ENCODE data around the gene MLX. TPM values are rescaled to one million over a fixed set of nuclear protein-coding genes. Genes with fewer than 3 reads are reported as not detected.
"Not testable (repeated sequence)": the region's sequence is repeated elsewhere in the genome, so short reads cannot be mapped to it uniquely, and the experiment has no call there.

MLX gene
- total RNA-seq, 4 donors from 2014 or later: 24.4 to 33.9 (median 26.0) TPM

DNA sequence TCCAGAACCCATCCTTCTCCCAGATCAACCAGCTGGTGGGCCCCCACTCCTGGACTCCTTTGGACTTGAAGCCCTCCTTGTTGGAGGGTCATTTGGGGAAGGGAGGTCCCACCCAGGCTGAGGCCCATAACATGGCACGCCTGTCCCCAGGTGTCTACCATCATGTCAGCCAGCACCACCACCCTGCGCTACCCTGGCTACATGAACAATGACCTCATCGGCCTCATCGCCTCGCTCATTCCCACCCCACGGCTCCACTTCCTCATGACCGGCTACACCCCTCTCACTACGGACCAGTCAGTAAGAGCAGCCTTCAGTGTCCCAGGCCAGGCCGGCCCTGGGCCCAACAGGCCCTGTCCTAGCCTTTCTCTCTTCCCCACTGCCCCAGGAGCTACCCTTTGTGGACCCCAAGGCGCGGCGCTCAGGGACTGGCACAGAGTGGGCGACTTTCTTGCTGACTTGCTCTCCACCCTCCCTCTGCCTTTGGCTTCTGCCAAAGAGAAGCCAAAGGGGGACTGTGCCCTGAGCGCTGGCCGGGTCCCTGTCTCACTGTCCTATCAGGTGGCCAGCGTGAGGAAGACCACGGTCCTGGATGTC, 46.9 kb downstream of the MLX start:
- peaks cover 0 to 51% of the 10 kb centered on the region in 2 donors for H3K36me3 ChIP-seq
- no peak for ATAC-seq
- no peak overlapping the region for H3K4me3 ChIP-seq
- peaks cover 0 to 24% (median 9%) of the 10 kb centered on the region in 3 donors for H3K4me1 ChIP-seq
- TF ChIP-seq EP300 (IDR thresholded peaks at IDR 0.05) (no peak), POLR2AphosphoS5 (IDR thresholded peaks at IDR 0.05) (no peak), POLR2A (IDR thresholded peaks at IDR 0.05) (no peak)
- TF ChIP-seq, protein P1, sequence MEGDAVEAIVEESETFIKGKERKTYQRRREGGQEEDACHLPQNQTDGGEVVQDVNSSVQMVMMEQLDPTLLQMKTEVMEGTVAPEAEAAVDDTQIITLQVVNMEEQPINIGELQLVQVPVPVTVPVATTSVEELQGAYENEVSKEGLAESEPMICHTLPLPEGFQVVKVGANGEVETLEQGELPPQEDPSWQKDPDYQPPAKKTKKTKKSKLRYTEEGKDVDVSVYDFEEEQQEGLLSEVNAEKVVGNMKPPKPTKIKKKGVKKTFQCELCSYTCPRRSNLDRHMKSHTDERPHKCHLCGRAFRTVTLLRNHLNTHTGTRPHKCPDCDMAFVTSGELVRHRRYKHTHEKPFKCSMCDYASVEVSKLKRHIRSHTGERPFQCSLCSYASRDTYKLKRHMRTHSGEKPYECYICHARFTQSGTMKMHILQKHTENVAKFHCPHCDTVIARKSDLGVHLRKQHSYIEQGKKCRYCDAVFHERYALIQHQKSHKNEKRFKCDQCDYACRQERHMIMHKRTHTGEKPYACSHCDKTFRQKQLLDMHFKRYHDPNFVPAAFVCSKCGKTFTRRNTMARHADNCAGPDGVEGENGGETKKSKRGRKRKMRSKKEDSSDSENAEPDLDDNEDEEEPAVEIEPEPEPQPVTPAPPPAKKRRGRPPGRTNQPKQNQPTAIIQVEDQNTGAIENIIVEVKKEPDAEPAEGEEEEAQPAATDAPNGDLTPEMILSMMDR (IDR thresholded peaks at IDR 0.05): no peak
- no peaks in the 10 kb centered on the region for H3K27me3 ChIP-seq
- H3K9me3 ChIP-seq: no peaks in the 10 kb centered on the region
- WGBS, 2 donors (ENCODE audit: low coverage in 1 of 2): 79 to 80% methylated on average over 2 to 3 of the region's 17 CpGs
- H3K27ac ChIP-seq: no peak overlapping the region

DNA sequence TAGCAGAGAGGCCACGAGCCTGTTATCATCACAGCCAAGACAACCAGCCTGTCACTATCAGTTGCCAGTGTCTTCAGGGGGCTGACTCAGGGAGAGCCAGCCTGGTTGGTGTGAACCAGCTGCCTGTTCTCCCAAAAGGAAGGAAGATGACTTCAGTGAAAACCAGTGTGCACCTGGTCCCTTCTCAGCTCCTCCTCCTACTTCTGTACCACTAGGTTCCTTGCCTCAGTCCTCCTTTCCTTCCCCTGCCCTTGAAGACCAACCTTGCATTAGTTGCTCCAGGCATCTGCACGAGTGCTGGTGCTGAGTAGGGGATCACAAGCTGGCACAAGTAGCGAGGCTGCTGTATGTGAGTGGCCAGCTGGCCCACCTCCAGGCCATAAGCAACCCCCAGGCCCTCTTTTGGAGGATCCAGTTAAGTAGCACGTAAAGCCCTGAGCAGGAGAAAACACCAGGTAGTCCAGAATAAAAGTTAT, 51.1 kb downstream of the MLX start:
- Histone ChIP-seq H3K4me1 (peaks cover 0 to 16% (median 9%) of the 10 kb centered on the region in 3 donors), H3K4me3 (no peak overlapping the region), H3K36me3 (peaks cover 0 to 34% of the 10 kb centered on the region in 2 donors), H3K27ac (peak overlapping the region in 3 of 4 donors; percentile 24 to 54 (median 44)), H3K9me3 (no peaks in the 10 kb centered on the region), H3K27me3 (no peaks in the 10 kb centered on the region)
- 41% methylated on average over 4 of the region's 4 CpGs; no CpG with 5 or more reads in 1 of the 2 donors for WGBS, 2 donors (ENCODE audit: low coverage in 1 of 2)
- TF ChIP-seq POLR2A (IDR thresholded peaks at IDR 0.05) (no peak), POLR2AphosphoS5 (IDR thresholded peaks at IDR 0.05) (no peak), EP300 (IDR thresholded peaks at IDR 0.05) (no peak)
- TF ChIP-seq, protein P1 (IDR thresholded peaks at IDR 0.05): no peak
- no peak for ATAC-seq

DNA sequence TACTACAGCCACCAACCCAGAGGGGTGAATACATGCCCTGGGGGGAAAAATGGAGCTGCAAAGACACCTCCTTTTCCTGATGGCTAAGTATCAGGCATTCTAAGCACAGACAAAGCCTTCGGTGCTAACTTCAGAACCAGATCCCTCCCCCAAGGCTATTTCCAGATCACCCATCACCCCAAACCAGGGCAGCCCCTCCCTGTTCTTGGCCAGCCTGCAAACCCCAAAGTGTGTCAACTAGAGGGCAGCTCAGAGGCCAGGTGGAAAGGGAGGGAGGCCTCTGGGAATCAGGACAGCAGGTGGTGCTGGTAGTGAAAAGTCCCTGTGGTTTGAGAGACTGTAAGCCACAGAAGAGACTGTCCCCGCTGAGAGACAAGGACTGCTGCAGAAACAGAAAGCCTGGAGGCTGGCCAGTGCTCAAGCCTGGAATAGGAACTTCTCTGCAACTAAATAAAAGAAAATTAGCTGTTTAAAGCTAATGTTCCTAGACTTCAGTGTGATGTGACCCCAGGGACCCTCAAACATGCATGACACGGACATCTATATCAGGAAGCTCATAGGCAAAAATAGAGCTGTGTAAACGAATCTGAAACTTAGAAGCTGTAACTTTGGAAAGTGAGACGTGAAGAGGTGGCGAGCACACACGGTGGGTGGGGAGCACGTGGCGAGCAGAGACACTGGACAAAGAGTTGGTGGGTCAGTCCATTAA, 51.7 kb downstream of the MLX start:
- Histone ChIP-seq H3K9me3 (no peaks in the 10 kb centered on the region), H3K27ac (peak overlapping the region in 3 of 4 donors; percentile 24 to 54 (median 44))
- 35 to 45% methylated on average over 9 of the region's 9 CpGs for WGBS, 2 donors (ENCODE audit: low coverage in 1 of 2)

DNA sequence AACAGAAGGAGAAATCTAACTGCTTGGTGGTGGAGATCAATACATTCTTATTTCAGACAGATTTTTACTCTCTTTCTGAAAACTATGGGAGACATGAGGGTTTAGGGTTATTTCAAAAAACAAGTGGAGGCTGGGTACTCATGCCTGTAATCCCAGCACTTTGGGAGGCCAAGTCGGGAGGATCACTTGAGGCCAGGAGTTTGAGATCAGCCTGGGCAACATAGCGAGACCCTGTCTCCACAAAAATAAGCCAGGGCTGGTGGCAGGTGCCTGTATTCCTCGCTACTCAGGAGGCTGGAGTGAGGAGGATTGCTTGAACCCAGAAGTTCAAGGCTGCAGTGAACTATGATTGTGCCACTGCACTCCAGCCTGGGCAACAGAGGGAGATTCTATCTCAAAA, 55.1 kb downstream of the MLX start:
- not testable (repeated sequence) for H3K36me3 ChIP-seq, H3K27ac ChIP-seq, H3K9me3 ChIP-seq, ATAC-seq, H3K27me3 ChIP-seq, H3K4me3 ChIP-seq
- peaks cover 0 to 16% (median 9%) of the 10 kb centered on the region in 3 donors for H3K4me1 ChIP-seq
- WGBS, 2 donors (ENCODE audit: low coverage in 1 of 2): 93 to 100% methylated on average over 2 to 3 of the region's 3 CpGs

More for the DNA sequence above, 51.7 kb downstream of the MLX start:
- Histone ChIP-seq H3K36me3 (peaks cover 0 to 28% of the 10 kb centered on the region in 2 donors), H3K27me3 (no peaks in the 10 kb centered on the region), H3K4me3 (no peak overlapping the region), H3K4me1 (peaks cover 0 to 16% (median 9%) of the 10 kb centered on the region in 3 donors)
- peak; percentile 53 for ATAC-seq
- TF ChIP-seq, protein P1 (IDR thresholded peaks at IDR 0.05): peak in 2 of 4 experiments; percentile 19 to 42
- TF ChIP-seq EP300 (IDR thresholded peaks at IDR 0.05): no peak

Other genes with a start within 250 kb of the MLX start
- 100 to 1,000 TPM; 146 to 253 (median 205) TPM for gene STAT3, start 178.7 kb upstream of the MLX start, total RNA-seq
- gene CAVIN1, start 143.8 kb upstream of the MLX start, total RNA-seq: 1,000 to 10,000 TPM in 2 of 4 donors, 100 to 1,000 TPM in 2; 615 to 1,266 (median 897) TPM
- 10 to 100 TPM; 47.5 to 84.5 (median 65.4) TPM for gene ATP6V0A1, start 108.2 kb upstream of the MLX start, total RNA-seq
- 10 to 100 TPM; 31.9 to 46.9 (median 35.7) TPM for gene NAGLU, start 30.9 kb upstream of the MLX start, total RNA-seq
- gene HSD17B1, start 14.2 kb upstream of the MLX start, total RNA-seq: 1 to 10 TPM in 1 of 4 donors, under 1 TPM in 3; 0.39 to 1.4 (median 0.69) TPM
- gene COASY, start 5.0 kb upstream of the MLX start, total RNA-seq: 10 to 100 TPM; 16.8 to 25.8 (median 19.9) TPM
- gene PSMC3IP, start 10.6 kb downstream of the MLX start, total RNA-seq: 1 to 10 TPM; 4.0 to 6.8 (median 4.8) TPM
- gene RETREG3, start 42.3 kb downstream of the MLX start, total RNA-seq: 10 to 100 TPM; 50.6 to 65.8 (median 54.4) TPM
- gene TUBG1, start 42.6 kb downstream of the MLX start, total RNA-seq: 10 to 100 TPM; 21.8 to 56.6 (median 40.6) TPM
- gene TUBG2, start 92.2 kb downstream of the MLX start, total RNA-seq: 10 to 100 TPM; 19.7 to 57.3 (median 33.7) TPM
- gene PLEKHH3, start 109.9 kb downstream of the MLX start, total RNA-seq: 10 to 100 TPM; 13.7 to 40.8 (median 23.4) TPM
- 1 to 10 TPM; 1.0 to 4.6 (median 1.5) TPM for gene CCR10, start 114.7 kb downstream of the MLX start, total RNA-seq
- gene CNTNAP1, start 115.4 kb downstream of the MLX start, total RNA-seq: 10 to 100 TPM in 1 of 4 donors, 1 to 10 TPM in 3; 1.7 to 14.5 (median 9.1) TPM
- 10 to 100 TPM; 57.2 to 90.4 (median 59.7) TPM for gene EZH1, start 177.9 kb downstream of the MLX start, total RNA-seq
- 10 to 100 TPM in 3 of 4 donors, 1 to 10 TPM in 1; 4.0 to 27.4 (median 21.5) TPM for gene RAMP2, start 194.1 kb downstream of the MLX start, total RNA-seq
- gene VPS25, start 206.3 kb downstream of the MLX start, total RNA-seq: 10 to 100 TPM; 43.1 to 64.0 (median 44.8) TPM
- 1 to 10 TPM in 3 of 4 donors, under 1 TPM in 1; 0.78 to 6.7 (median 1.6) TPM for gene WNK4, start 213.5 kb downstream of the MLX start, total RNA-seq
- gene COA3, start 231.6 kb downstream of the MLX start, total RNA-seq: 10 to 100 TPM; 55.3 to 81.4 (median 66.8) TPM
- gene CNTD1, start 231.8 kb downstream of the MLX start, total RNA-seq: under 1 TPM in 3 of 4 donors, not detected in 1; 0.20 to 0.93 (median 0.78) TPM